ENCODE data around the gene PALD1. TPM values are rescaled to one million over a fixed set of nuclear protein-coding genes. Genes with fewer than 3 reads are reported as not detected.

The PALD1 gene
- total RNA-seq, 2 experiments from 2014 or later: 0.36 to 0.44 TPM

GRCh38 chr10:70543911-70544310, 65.3 kb downstream of the PALD1 start:
- H3K4me3 Mint-ChIP-seq: no peak overlapping the region
- H3K27ac Mint-ChIP-seq: no peak overlapping the region
- H3K36me3 Mint-ChIP-seq (ENCODE audit: low read depth): no peaks in the 10 kb centered on the region
- H3K4me1 Mint-ChIP-seq (ENCODE audit: low read depth): no peaks in the 10 kb centered on the region
- no peaks in the 10 kb centered on the region for H3K9me3 ChIP-seq (ENCODE audit: control insufficient read depth in 1 of 2, insufficient read depth in 1 of 2, low read length in 2 of 2)
- H3K9me3 Mint-ChIP-seq: no peaks in the 10 kb centered on the region
- POLR2A ChIA-PET: no interaction called here
- H3K27me3 ChIP-seq (ENCODE audit: control insufficient read depth in 1 of 2, insufficient read depth in 2 of 2, low read length in 2 of 2): no peaks in the 10 kb centered on the region
- intact Hi-C loops (cut with DNase I, micrococcal nuclease): no loop called here
- H3K4me3 ChIP-seq (ENCODE audit: low read length): no peak overlapping the region
- H3K36me3 ChIP-seq (ENCODE audit: insufficient read depth, low read length): no peaks in the 10 kb centered on the region
- DNase-seq (no peak), ATAC-seq (ENCODE audit: poor library complexity) (no peak)
- no peak overlapping the region for H3K27ac ChIP-seq (ENCODE audit: low read depth in 1 of 2, low read length in 2 of 2)
- CTCF ChIA-PET: no interaction called here
- no peaks in the 10 kb centered on the region for H3K27me3 Mint-ChIP-seq
- TF ChIP-seq CTCF (IDR thresholded peaks at IDR 0.05): no peak
- H3K4me1 ChIP-seq (ENCODE audit: insufficient read depth, low read length): no peaks in the 10 kb centered on the region

- Histone ChIP-seq H3K36me3 (ENCODE audit: insufficient read depth, low read length) (no peaks in the 10 kb centered on the region), H3K9me3 (ENCODE audit: control insufficient read depth in 1 of 2, insufficient read depth in 1 of 2, low read length in 2 of 2) (no peaks in the 10 kb centered on the region), H3K4me3 (ENCODE audit: low read length) (no peak overlapping the region), H3K27ac (ENCODE audit: low read depth in 1 of 2, low read length in 2 of 2) (no peak overlapping the region), H3K27me3 (ENCODE audit: control insufficient read depth in 1 of 2, insufficient read depth in 2 of 2, low read length in 2 of 2) (no peaks in the 10 kb centered on the region), H3K4me1 (ENCODE audit: insufficient read depth, low read length) (no peaks in the 10 kb centered on the region)
- DNase-seq: no peak
- no peak for ATAC-seq (ENCODE audit: poor library complexity)
- Mint-ChIP-seq H3K9me3 (no peaks in the 10 kb centered on the region), H3K36me3 (ENCODE audit: low read depth) (no peaks in the 10 kb centered on the region), H3K4me1 (ENCODE audit: low read depth) (no peaks in the 10 kb centered on the region), H3K4me3 (no peak overlapping the region), H3K27ac (no peak overlapping the region), H3K27me3 (no peaks in the 10 kb centered on the region)
- intact Hi-C loops (cut with DNase I, micrococcal nuclease): no loop called here
- TF ChIP-seq CTCF (IDR thresholded peaks at IDR 0.05): no peak
- ChIA-PET CTCF (no interaction called here), POLR2A (no interaction called here)
Measured at GRCh38 chr10:70544431-70545340, 66.1 kb downstream of the PALD1 start.

- no peaks in the 10 kb centered on the region for H3K36me3 ChIP-seq (ENCODE audit: insufficient read depth, low read length)
- no peaks in the 10 kb centered on the region for H3K4me1 ChIP-seq (ENCODE audit: insufficient read depth, low read length)
- Mint-ChIP-seq H3K9me3 (no peaks in the 10 kb centered on the region), H3K27ac (no peak overlapping the region), H3K27me3 (no peaks in the 10 kb centered on the region), H3K4me3 (no peak overlapping the region), H3K4me1 (ENCODE audit: low read depth) (no peaks in the 10 kb centered on the region), H3K36me3 (ENCODE audit: low read depth) (no peaks in the 10 kb centered on the region)
- no peaks in the 10 kb centered on the region for H3K27me3 ChIP-seq (ENCODE audit: control insufficient read depth in 1 of 2, insufficient read depth in 2 of 2, low read length in 2 of 2)
- intact Hi-C loops (cut with DNase I, micrococcal nuclease): no loop called here
- CTCF ChIA-PET: interaction anchor here (0.6 to 1.0 kb wide), 2 partner anchors 325 to 1795 kb away, joined by 3 read pairs; no protein-coding TSS in a partner anchor
- TF ChIP-seq CTCF (IDR thresholded peaks at IDR 0.05): no peak
- H3K4me3 ChIP-seq (ENCODE audit: low read length): no peak overlapping the region
- H3K9me3 ChIP-seq (ENCODE audit: control insufficient read depth in 1 of 2, insufficient read depth in 1 of 2, low read length in 2 of 2): no peaks in the 10 kb centered on the region
- POLR2A ChIA-PET: no interaction called here
- ATAC-seq (ENCODE audit: poor library complexity) (no peak), DNase-seq (no peak)
- no peak overlapping the region for H3K27ac ChIP-seq (ENCODE audit: low read depth in 1 of 2, low read length in 2 of 2)
Measured at GRCh38 chr10:70546584-70546983, 68.0 kb downstream of the PALD1 start.

Data from CD4-positive, alpha-beta T cell (primary cell).